Mucosa of stomach (tissue), 1 donor: ENCODE data around the gene B4GALT3.

Experiments
- H3K27me3 ChIP-seq: one replicate; pipeline ENCODE4 v1.7.0; 2013; ENCODE audit warnings: mild to moderate bottlenecking, low read length; ENCODE audit not compliant: control insufficient read depth, insufficient read depth
- H3K36me3 ChIP-seq: one replicate; pipeline ENCODE4 v1.7.0; 2013; ENCODE audit warnings: low read length; ENCODE audit not compliant: control insufficient read depth, insufficient read depth
- H3K4me1 ChIP-seq: one replicate; pipeline ENCODE4 v1.7.0; 2013; ENCODE audit warnings: mild to moderate bottlenecking, low read length; ENCODE audit not compliant: control insufficient read depth, insufficient read depth
- H3K4me3 ChIP-seq: one replicate; pipeline ENCODE4 v1.7.0; 2013; ENCODE audit warnings: low read length
- H3K9ac ChIP-seq: one replicate; pipeline ENCODE4 v1.7.0; 2013; ENCODE audit warnings: mild to moderate bottlenecking, low read length, moderate library complexity
- H3K9me3 ChIP-seq: one replicate; pipeline ENCODE4 v1.7.0; 2013; ENCODE audit warnings: mild to moderate bottlenecking, low read length, moderate library complexity; ENCODE audit not compliant: control insufficient read depth
- donor health status: Pancreatic carcinoma.

B4GALT3 gene

DNA sequence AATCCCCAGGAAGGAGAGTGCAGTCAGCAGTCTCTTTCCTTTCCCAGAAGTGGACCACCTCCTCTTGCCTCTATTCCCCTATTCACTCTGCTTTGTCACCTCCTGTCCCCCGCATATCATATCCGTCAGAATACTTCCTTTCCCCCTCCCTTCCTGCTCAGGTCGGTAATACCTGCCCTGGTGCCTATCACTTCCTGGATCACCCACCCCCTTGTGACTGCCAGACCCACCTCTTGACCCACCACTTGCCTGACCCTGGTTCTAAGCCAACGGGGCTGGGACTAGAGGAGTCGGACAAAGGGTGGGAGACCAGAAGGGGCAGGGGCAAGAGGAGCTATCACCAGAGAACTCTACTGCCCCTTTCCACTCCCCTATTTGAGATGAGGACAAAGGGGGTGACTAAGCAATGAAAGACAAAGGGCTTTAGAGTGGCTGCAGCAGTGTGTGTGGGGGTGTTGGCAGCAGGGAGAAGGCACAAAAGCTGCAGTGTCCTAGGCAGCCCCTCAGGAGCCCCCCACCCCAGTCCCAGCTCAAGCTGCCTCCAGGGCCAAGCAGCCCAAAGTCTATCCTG, 23.2 kb upstream of the B4GALT3 start:
- no peaks in the 10 kb centered on the region for H3K27me3 ChIP-seq
- no peaks in the 10 kb centered on the region for H3K36me3 ChIP-seq
- H3K4me1 ChIP-seq: peaks cover 46% of the 10 kb centered on the region
- peak overlapping the region; percentile 99 for H3K9ac ChIP-seq
- no peak overlapping the region for H3K4me3 ChIP-seq
- H3K9me3 ChIP-seq: no peaks in the 10 kb centered on the region

DNA sequence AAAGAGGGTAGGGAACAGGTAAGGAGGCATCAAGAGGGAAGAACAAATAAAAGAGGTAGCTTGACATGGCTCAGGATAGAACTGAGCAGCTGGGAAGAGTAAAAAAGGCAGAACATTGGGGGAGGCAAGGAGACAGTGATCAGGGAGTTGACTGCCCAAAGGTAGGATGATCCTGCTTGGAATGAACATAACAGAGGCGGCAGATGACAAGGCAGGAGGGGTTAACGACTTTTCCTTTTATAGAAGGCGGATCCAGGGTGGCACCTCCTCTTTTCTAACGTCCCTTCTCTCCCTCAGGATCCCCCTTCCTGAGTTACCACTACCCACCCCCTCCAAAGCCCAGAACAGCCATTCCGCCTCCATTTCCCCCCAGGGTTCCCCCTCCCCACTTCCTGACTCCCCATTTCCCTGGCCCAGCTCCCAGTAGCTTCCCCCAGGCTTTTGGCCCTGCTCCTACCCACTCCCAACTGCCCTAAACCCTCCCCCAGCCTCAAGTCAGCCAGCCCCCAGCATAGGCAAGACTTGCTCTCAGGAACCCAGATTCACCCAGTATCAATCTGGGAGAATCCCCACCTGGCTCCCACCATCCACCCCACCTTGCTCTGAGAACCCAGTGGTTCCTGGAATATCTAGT, 22.3 kb upstream of the B4GALT3 start:
- Histone ChIP-seq H3K4me1 (peaks cover 46% of the 10 kb centered on the region), H3K9me3 (no peaks in the 10 kb centered on the region), H3K27me3 (no peaks in the 10 kb centered on the region), H3K36me3 (no peaks in the 10 kb centered on the region), H3K9ac (peak overlapping the region; percentile 99), H3K4me3 (no peak overlapping the region)

GRCh38 chr1:161198897-161199431, 21.7 kb upstream of the B4GALT3 start, which contains the start of gene ADAMTS4:
Gene ADAMTS4, minus strand, starts transcription at chr1:161199054. Its CDS starts 427 bp downstream, at chr1:161198627.
- H3K9ac ChIP-seq: peak within 1 kb of the TSS; percentile 46
- no peaks in the 10 kb centered on the region for H3K36me3 ChIP-seq
- H3K27me3 ChIP-seq: no peaks in the 10 kb centered on the region
- H3K9me3 ChIP-seq: no peaks in the 10 kb centered on the region
- H3K4me1 ChIP-seq: peaks cover 46% of the 10 kb centered on the region
- H3K4me3 ChIP-seq: no peak within 1 kb of the TSS

DNA sequence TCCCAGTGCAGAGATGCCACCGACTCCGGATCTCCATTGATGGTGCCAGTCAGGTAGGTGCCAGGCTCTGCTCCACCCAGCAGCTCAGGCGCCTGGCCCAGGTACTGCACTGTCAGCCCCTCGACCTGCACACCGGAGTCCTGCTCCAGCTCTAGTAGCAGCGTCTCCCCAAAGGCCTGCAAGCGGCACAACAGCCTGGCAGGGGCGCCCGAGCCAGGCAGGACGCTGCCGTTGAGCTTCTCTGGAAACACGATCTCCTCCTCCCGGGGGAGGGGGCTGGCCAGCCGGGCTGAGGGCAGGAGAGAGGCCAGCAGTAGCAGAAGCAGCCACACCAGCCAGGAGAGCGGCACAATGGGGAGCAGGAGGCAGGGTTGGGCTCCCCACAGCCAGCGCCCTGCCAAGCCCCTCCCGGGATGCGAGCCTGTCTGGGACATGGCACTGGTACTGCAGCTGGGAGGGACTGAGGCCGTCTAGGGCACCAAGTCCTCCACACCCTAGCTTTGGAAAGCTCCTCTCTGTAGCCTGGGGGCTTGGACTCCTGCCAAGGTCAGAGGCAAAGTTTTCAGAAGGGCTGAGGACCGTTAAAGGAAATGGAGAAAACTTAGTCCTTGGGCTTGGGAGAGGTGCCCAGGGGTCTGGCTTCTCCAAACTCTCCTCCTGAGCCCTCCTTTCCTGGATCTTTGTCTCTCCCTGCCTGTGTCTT, 21.0 kb upstream of the B4GALT3 start:
- H3K9me3 ChIP-seq: no peaks in the 10 kb centered on the region
- H3K4me3 ChIP-seq: no peak overlapping the region
- no peaks in the 10 kb centered on the region for H3K27me3 ChIP-seq
- H3K4me1 ChIP-seq: peaks cover 42% of the 10 kb centered on the region
- no peaks in the 10 kb centered on the region for H3K36me3 ChIP-seq
- peak overlapping the region; percentile 46 for H3K9ac ChIP-seq

DNA sequence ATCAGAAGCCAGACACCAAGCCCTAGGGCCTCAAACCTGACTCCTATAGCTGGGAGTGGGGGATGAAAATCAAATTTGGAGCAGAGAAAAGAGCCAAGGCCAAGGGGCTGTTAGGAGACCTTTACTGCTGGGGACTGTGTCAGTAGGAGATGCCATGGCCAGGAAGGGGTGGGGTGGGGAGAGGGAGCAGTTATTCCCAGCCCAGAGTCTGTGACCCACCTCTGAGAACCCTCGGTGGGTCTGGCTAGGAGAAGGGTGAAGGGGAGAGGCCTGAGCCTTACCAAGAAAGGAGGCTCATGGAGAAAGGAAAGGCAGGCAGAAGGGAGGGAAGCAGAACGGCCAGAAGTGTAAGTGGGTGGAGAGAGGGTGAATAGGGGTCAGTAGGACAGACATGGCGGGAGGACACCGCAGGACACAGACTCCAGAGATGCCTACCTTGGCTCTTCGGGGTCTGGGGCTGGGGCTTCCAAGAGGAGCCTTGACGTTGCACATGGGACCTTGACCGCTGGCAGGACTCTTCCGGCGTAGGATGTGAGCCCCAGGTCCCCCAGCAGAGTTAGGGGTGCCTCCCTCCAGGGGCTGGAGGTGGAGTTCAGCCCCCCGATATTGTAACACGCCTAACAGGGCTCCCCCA, 20.4 kb upstream of the B4GALT3 start:
- Histone ChIP-seq H3K9me3 (no peaks in the 10 kb centered on the region), H3K27me3 (no peaks in the 10 kb centered on the region), H3K9ac (peak overlapping the region; percentile 46), H3K36me3 (no peaks in the 10 kb centered on the region), H3K4me3 (no peak overlapping the region), H3K4me1 (peaks cover 36% of the 10 kb centered on the region)

GRCh38 chr1:161196521-161197451, 19.5 kb upstream of the B4GALT3 start:
- Histone ChIP-seq H3K9me3 (no peaks in the 10 kb centered on the region), H3K4me1 (peaks cover 35% of the 10 kb centered on the region), H3K36me3 (no peaks in the 10 kb centered on the region), H3K4me3 (no peak overlapping the region), H3K27me3 (peaks cover 3% of the 10 kb centered on the region), H3K9ac (peak overlapping the region; percentile 45)

DNA sequence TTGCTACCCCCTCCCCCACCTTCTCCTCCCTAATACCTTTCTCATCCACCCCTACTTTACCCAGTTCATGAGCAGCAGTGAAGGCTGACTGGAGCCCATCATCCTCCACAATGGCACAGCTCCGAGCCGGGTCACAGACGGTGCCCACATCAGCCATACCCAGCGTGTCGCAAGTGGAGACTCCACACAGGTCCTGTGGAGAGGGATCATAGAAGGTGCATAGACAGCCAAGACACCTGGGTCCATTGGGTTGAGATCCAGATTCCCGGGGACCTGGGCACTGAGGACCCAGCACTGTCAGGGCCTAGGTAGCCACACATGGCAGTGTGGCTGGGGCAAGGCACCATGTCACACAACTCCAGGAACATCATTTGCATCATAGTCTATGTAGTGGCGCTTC, 18.8 kb upstream of the B4GALT3 start:
- Histone ChIP-seq H3K9me3 (no peaks in the 10 kb centered on the region), H3K27me3 (peaks cover 6% of the 10 kb centered on the region), H3K4me1 (peaks cover 28% of the 10 kb centered on the region), H3K4me3 (no peak overlapping the region), H3K36me3 (no peaks in the 10 kb centered on the region), H3K9ac (peak overlapping the region; percentile 18)

- Histone ChIP-seq H3K9ac (no peak overlapping the region), H3K4me3 (no peak overlapping the region)
These were observed 17.9 kb upstream of the B4GALT3 start for GRCh38 chr1:161195171-161195570.

GRCh38 chr1:161193561-161194235, 16.4 kb upstream of the B4GALT3 start:
- H3K4me1 ChIP-seq: peaks cover 15% of the 10 kb centered on the region
- no peak overlapping the region for H3K4me3 ChIP-seq
- peaks cover 10% of the 10 kb centered on the region for H3K27me3 ChIP-seq
- H3K9ac ChIP-seq: no peak overlapping the region
- no peaks in the 10 kb centered on the region for H3K9me3 ChIP-seq
- H3K36me3 ChIP-seq: no peaks in the 10 kb centered on the region

More at GRCh38 chr1:161195171-161195570, 17.9 kb upstream of the B4GALT3 start:
- H3K27me3 ChIP-seq: peaks cover 10% of the 10 kb centered on the region
- H3K4me1 ChIP-seq: peaks cover 18% of the 10 kb centered on the region
- H3K36me3 ChIP-seq: no peaks in the 10 kb centered on the region
- no peaks in the 10 kb centered on the region for H3K9me3 ChIP-seq

- Histone ChIP-seq H3K9ac (no peak overlapping the region), H3K4me1 (peaks cover 10% of the 10 kb centered on the region), H3K4me3 (no peak overlapping the region), H3K36me3 (no peaks in the 10 kb centered on the region), H3K9me3 (no peaks in the 10 kb centered on the region), H3K27me3 (peaks cover 10% of the 10 kb centered on the region)
These were observed 15.5 kb upstream of the B4GALT3 start for GRCh38 chr1:161192476-161193465.
